ENCODE measurements around the gene INMT.

GRCh38 chr7:30740417-30741181, 11.3 kb upstream of the INMT start:
- TF ChIP-seq CTCF (IDR thresholded peaks at IDR 0.05; ENCODE audit: control extremely low read depth in 1 of 3, insufficient read depth in 1 of 3, low read depth in 1 of 3, low read length in 3 of 3): peak; percentile 96 to 99 (median 99)
- no peak for TF ChIP-seq SIX5 (IDR thresholded peaks at IDR 0.05; ENCODE audit: low read depth, low read length)
- no peak; a peak in 1 of 3 replicates for TF ChIP-seq EP300 (IDR thresholded peaks at IDR 0.05; ENCODE audit: borderline replicate concordance in 1 of 2, low read depth in 2 of 2, low read length in 2 of 2)
- TF ChIP-seq MAX (IDR thresholded peaks at IDR 0.05): peak; percentile 58
- no peak for TF ChIP-seq RBBP5 (IDR thresholded peaks at IDR 0.05; ENCODE audit: borderline replicate concordance, low read depth, low read length)
